Measurements from ENCODE around the gene ZNF710.
A peak's percentile ranks its signal among the peaks of the same experiment; 100 is the strongest.

Gene ZNF710

GRCh38 chr15:89998141-89998661 is 2.9 kb upstream of the ZNF710 start:
- DNase-seq, result no peak

GRCh38 chr15:89998923-89999675 is 2.0 kb upstream of the ZNF710 start:
- DNase-seq, result peak; percentile 5

GRCh38 chr15:89999676-90000185 is 1.4 kb upstream of the ZNF710 start:
- no peak for DNase-seq

- peak; percentile 18 for DNase-seq
These were observed 730 bp upstream of the ZNF710 start for GRCh38 chr15:90000186-90001001.

- peak; percentile 69 for DNase-seq
These were observed 731 bp downstream of the ZNF710 start for GRCh38 chr15:90001683-90002427.

GRCh38 chr15:90002428-90002844 is 1.3 kb downstream of the ZNF710 start:
- peak; percentile 53 for DNase-seq

- DNase-seq, result no peak
These were observed 2.6 kb downstream of the ZNF710 start for GRCh38 chr15:90003736-90004135.

GRCh38 chr15:90004252-90004651 is 3.1 kb downstream of the ZNF710 start:
- DNase-seq, result no peak

- DNase-seq, result peak; percentile 77
These were observed 3.5 kb downstream of the ZNF710 start for GRCh38 chr15:90004671-90005070.

GRCh38 chr15:90006217-90007075 is 5.3 kb downstream of the ZNF710 start:
- DNase-seq, result peak; percentile 42

- no peak for DNase-seq
These were observed 5.9 kb downstream of the ZNF710 start for GRCh38 chr15:90007076-90007460.

GRCh38 chr15:90008607-90009006 is 7.5 kb downstream of the ZNF710 start:
- no peak for DNase-seq

- DNase-seq, result no peak
These were observed 8.3 kb downstream of the ZNF710 start for GRCh38 chr15:90009301-90010022.

- no peak for DNase-seq
These were observed 10.6 kb downstream of the ZNF710 start for GRCh38 chr15:90011705-90012104.

- DNase-seq, result no peak
These were observed 12.4 kb downstream of the ZNF710 start for GRCh38 chr15:90013503-90013937.

GRCh38 chr15:90015294-90015693 is 14.2 kb downstream of the ZNF710 start:
- no peak for DNase-seq

- DNase-seq, result no peak
These were observed 14.6 kb downstream of the ZNF710 start for GRCh38 chr15:90015749-90016148.

GRCh38 chr15:90016721-90017120 is 15.6 kb downstream of the ZNF710 start:
- no peak for DNase-seq

- no peak for DNase-seq
These were observed 17.2 kb downstream of the ZNF710 start for GRCh38 chr15:90018216-90018831.

GRCh38 chr15:90019611-90020010 is 18.5 kb downstream of the ZNF710 start:
- DNase-seq, result no peak

All from activated CD4-positive, alpha-beta T cell treated with anti-CD3 and anti-CD28 coated beads for 48 hours (primary cell).